SU-DHL-6 (cell line): ENCODE data around the gene TBC1D10A.

ENCODE experiments used
- H2AFZ ChIP-seq: fragments of 200-600 bp; sonication (generic); 2 replicates; pipeline ENCODE4 v1.6.1; 2014; ENCODE audit warnings: low read depth, mild to moderate bottlenecking, moderate library complexity, mixed read lengths, antibody characterized with exemption, low read length; ENCODE audit not compliant: severe bottlenecking
- H3F3A ChIP-seq: fragments of 200-600 bp; shearing (Covaris generic); 2 replicates; pipeline ENCODE4 v1.6.0; 2016; ENCODE audit warnings: antibody characterized with exemption, mild to moderate bottlenecking; ENCODE audit not compliant: insufficient read depth
- H3K27ac ChIP-seq: fragments of 200-600 bp; sonication (generic); 2 replicates; pipeline ENCODE4 v1.5.1; 2016; ENCODE audit warnings: low read depth, mild to moderate bottlenecking, low read length, moderate library complexity, mixed read lengths
- H3K27me3 ChIP-seq: fragments of 200-600 bp; sonication (generic), shearing (Covaris generic); 2 replicates; pipeline ENCODE4 v1.6.0; 2014; ENCODE audit warnings: mild to moderate bottlenecking, low read length
- H3K36me3 ChIP-seq: fragments of 200-600 bp; sonication (generic); 2 replicates; pipeline ENCODE4 v1.6.1; 2014; ENCODE audit warnings: mild to moderate bottlenecking, low read length, mixed read lengths
- H3K4me2 ChIP-seq: fragments of 300-600, 200-600 bp; shearing (Covaris generic), sonication (generic); 2 replicates; pipeline ENCODE4 v1.6.0; 2014; ENCODE audit warnings: low read length, low read depth, mild to moderate bottlenecking; ENCODE audit not compliant: poor library complexity, severe bottlenecking
- H3K4me3 ChIP-seq: fragments of 200-600 bp; sonication (generic); 2 replicates; pipeline ENCODE4 v1.5.1; 2014; ENCODE audit warnings: antibody characterized with exemption, low read length, mild to moderate bottlenecking, mixed read lengths; ENCODE audit not compliant: insufficient read depth, poor library complexity, severe bottlenecking
- H3K79me2 ChIP-seq: fragments of 200-600 bp; sonication (generic); 2 replicates; pipeline ENCODE4 v1.6.1; 2014; ENCODE audit warnings: mild to moderate bottlenecking, low read length, moderate library complexity; ENCODE audit not compliant: insufficient read depth
- H3K9ac ChIP-seq: fragments of 200-600 bp; sonication (generic); 2 replicates; pipeline ENCODE4 v1.7.0; 2014; ENCODE audit warnings: mild to moderate bottlenecking, low read length
- H3K9me2 ChIP-seq: fragments of 200-600 bp; sonication (generic); replicated peaks from 2 replicates; pipeline ENCODE4 v1.6.1; 2014; ENCODE audit warnings: low read length; ENCODE audit not compliant: insufficient read depth
- H3K9me3 ChIP-seq: fragments of 200-600 bp; sonication (generic); 2 replicates; pipeline ENCODE4 v1.6.1; 2014; ENCODE audit warnings: low read length, mixed read lengths; ENCODE audit not compliant: insufficient read depth
- H4K20me1 ChIP-seq: fragments of 200-600 bp; sonication (generic); 2 replicates; pipeline ENCODE4 v1.6.1; 2014; ENCODE audit warnings: low read depth, mild to moderate bottlenecking, antibody characterized with exemption, low read length, moderate library complexity, mixed read lengths
- CTCF ChIP-seq: fragments of 200-600 bp; sonication (generic); IDR thresholded peaks from one replicate; pipeline ENCODE4 v1.5.1; 2017; ENCODE audit warnings: antibody characterized with exemption, mild to moderate bottlenecking, low read length, moderate library complexity; ENCODE audit not compliant: insufficient read depth, poor library complexity, severe bottlenecking
- EZH2phosphoT487 ChIP-seq: fragments of 200-600 bp; sonication (generic), shearing (Covaris generic); conservative IDR thresholded peaks from 2 replicates; pipeline ENCODE4 v1.6.1; 2018; ENCODE audit warnings: mild to moderate bottlenecking, antibody characterized with exemption, low read length, moderate library complexity, mixed read lengths

The TBC1D10A gene

GRCh38 chr22:30245181-30245984, 81.4 kb downstream of the TBC1D10A start:
- no peak overlapping the region for H3K4me2 ChIP-seq
- no peaks in the 10 kb centered on the region for H4K20me1 ChIP-seq
- H3K79me2 ChIP-seq, result no peaks in the 10 kb centered on the region
- no peaks in the 10 kb centered on the region for H3F3A ChIP-seq
- no peaks in the 10 kb centered on the region for H3K9me3 ChIP-seq
- H3K9me2 ChIP-seq, result no peaks in the 10 kb centered on the region
- no peaks in the 10 kb centered on the region for H3K36me3 ChIP-seq
- no peak overlapping the region for H3K9ac ChIP-seq
- no peak overlapping the region for H3K27ac ChIP-seq
- H3K4me3 ChIP-seq, result no peak overlapping the region
- TF ChIP-seq CTCF (no peak), EZH2phosphoT487 (no peak)
- no peaks in the 10 kb centered on the region for H3K27me3 ChIP-seq
- no peak overlapping the region for H2AFZ ChIP-seq

- Histone ChIP-seq H3K79me2 (no peaks in the 10 kb centered on the region), H3K36me3 (no peaks in the 10 kb centered on the region), H3K9me2 (no peaks in the 10 kb centered on the region), H3K4me2 (no peak overlapping the region), H4K20me1 (no peaks in the 10 kb centered on the region), H3K4me3 (no peak overlapping the region), H3K27me3 (no peaks in the 10 kb centered on the region), H3F3A (no peaks in the 10 kb centered on the region), H3K9ac (no peak overlapping the region), H3K9me3 (no peaks in the 10 kb centered on the region), H2AFZ (no peak overlapping the region), H3K27ac (no peak overlapping the region)
- TF ChIP-seq CTCF, result no peak
- no peak for TF ChIP-seq EZH2phosphoT487
These were observed 82.1 kb downstream of the TBC1D10A start for GRCh38 chr22:30244641-30245040.

GRCh38 chr22:30244066-30244465, 82.7 kb downstream of the TBC1D10A start:
- H3K79me2 ChIP-seq, result no peaks in the 10 kb centered on the region
- H3K36me3 ChIP-seq, result no peaks in the 10 kb centered on the region
- no peak for TF ChIP-seq EZH2phosphoT487
- no peak for TF ChIP-seq CTCF
- no peak overlapping the region for H2AFZ ChIP-seq
- H3K27ac ChIP-seq, result no peak overlapping the region
- H3K9ac ChIP-seq, result no peak overlapping the region
- no peaks in the 10 kb centered on the region for H3K9me2 ChIP-seq
- H3K4me3 ChIP-seq, result no peak overlapping the region
- H3F3A ChIP-seq, result no peaks in the 10 kb centered on the region
- H3K4me2 ChIP-seq, result no peak overlapping the region
- no peaks in the 10 kb centered on the region for H3K9me3 ChIP-seq
- no peaks in the 10 kb centered on the region for H3K27me3 ChIP-seq
- H4K20me1 ChIP-seq, result no peaks in the 10 kb centered on the region
